GM06990 (cell line): Measurements from ENCODE around the gene TTLL10.
"Not testable (repeated sequence)": the region's sequence is repeated elsewhere in the genome, so short reads cannot be mapped to it uniquely, and the experiment has no call there.

Experiments used
- DNase-seq: peaks from one replicate; pipeline ENCODE4 v3.0.0-alpha.2; 2011; ENCODE audit not compliant: insufficient read length; ENCODE audit errors: extremely low read depth
- H3K27me3 ChIP-seq: replicated peaks from 2 replicates; pipeline ENCODE4 v1.6.0; 2011; ENCODE audit warnings: low read length; ENCODE audit not compliant: control insufficient read depth, insufficient read depth
- H3K36me3 ChIP-seq: 2 replicates; pipeline ENCODE4 v1.5.1; 2011; ENCODE audit warnings: low read length; ENCODE audit not compliant: control insufficient read depth, insufficient read depth
- H3K4me3 ChIP-seq: replicated peaks from 2 replicates; pipeline ENCODE4 v1.5.1; 2011; ENCODE audit warnings: low read depth, mild to moderate bottlenecking, control low read depth, low read length
- CTCF ChIP-seq: IDR thresholded peaks from 2 replicates; pipeline ENCODE4 v1.5.1; 2011; ENCODE audit warnings: low read length, control low read depth, mild to moderate bottlenecking, inconsistent platforms; ENCODE audit not compliant: insufficient read depth, poor library complexity, severe bottlenecking

TTLL10 gene

GRCh38 chr1:1171546-1172340, 1.9 kb upstream of the TTLL10 start:
- DNase-seq, result peak; percentile 63
- no peak for TF ChIP-seq CTCF
- H3K4me3 ChIP-seq, result peak overlapping the region; percentile 22

DNA sequence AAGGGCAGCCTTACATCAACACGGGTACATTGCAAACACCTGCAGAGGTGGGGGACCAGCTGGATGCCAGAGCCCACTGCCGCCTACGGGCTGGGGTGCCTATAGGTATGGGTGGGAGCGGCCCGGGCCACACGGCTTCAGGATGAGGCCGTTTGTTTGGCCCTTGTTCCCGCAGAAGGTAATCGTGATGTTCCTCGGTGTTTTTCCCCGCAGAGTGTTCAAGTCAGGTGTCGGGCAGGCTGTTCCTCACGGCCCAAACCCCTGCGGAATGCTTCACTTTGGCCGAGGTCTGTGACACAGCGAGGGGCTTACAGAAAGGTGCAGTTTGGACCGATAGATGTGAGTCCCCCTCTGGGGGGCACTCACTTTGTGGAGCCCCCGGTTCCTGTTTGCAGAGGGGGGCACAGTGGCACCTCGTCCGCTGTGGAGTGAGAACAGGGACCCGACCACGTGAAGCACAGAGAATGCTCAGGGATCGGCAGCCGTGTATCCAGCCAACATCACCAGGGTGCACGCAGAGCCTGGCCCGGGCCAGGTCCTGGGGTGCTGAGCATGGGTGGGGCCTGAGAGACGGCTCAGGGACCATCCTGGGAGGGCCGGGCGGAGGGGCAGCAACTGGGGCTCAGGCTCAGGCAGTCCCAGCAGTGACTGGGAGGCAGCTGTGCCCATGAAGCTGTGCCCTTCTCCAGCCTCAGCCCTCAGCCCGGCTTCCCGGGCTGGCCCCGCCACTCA, 453 bp upstream of the TTLL10 start:
- Histone ChIP-seq H3K27me3 (no peaks in the 10 kb centered on the region; the same call in 1 of the 2 replicates), H3K4me3 (no peak overlapping the region), H3K36me3 (no peaks in the 10 kb centered on the region)
- TF ChIP-seq CTCF, result no peak
- DNase-seq, result peak; percentile 9

More at GRCh38 chr1:1171546-1172340, 1.9 kb upstream of the TTLL10 start:
- no peaks in the 10 kb centered on the region for H3K36me3 ChIP-seq
- H3K27me3 ChIP-seq, result no peaks in the 10 kb centered on the region; the same call in 1 of the 2 replicates

DNA sequence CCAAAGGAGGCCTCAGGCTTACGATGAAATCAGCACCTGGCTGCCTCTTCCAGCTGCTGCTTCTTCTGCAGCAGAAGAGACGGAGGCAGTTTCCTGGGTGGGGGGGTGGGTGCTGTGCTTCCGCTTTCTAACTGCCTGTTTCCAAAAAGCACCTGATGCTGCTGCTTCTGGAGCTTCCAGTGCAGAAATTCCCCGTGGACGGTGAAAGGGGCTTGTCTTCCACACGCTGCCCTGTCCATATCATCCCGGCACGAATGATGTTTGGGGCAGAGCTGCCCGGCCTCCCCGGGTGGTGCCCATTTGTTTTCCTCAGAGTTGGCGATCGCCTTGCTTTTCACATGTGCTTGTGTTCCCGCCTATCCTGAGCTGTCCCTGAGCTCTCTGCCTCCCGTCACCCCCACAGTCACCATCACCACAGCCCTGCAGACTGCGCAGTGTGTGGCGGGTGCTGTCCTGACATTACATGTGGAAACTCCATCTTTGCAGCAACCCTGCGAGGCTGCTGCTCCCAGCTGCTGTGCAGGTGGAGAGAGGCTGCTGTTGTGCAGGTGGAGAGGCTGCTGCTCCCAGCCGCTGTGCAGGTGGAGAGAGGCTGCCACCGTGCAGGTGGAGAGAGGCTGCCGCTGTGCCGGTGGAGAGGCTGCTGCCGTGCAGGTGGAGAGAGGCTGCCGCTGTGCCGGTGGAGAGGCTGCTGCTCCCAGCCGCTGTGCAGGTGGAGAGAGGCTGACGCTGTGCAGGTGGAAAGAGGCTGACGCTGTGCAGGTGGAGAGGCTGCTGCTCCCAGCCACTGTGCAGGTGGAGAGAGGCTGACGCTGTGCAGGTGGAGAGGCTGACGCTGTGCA, 1.8 kb downstream of the TTLL10 start:
- no peak overlapping the region for H3K4me3 ChIP-seq
- no peak for TF ChIP-seq CTCF
- H3K36me3 ChIP-seq, result no peaks in the 10 kb centered on the region
- H3K27me3 ChIP-seq, result no peaks in the 10 kb centered on the region; the same call in none of the 2 replicates
- DNase-seq, result peak; percentile 14

- not testable (repeated sequence) for H3K36me3 ChIP-seq, H3K27me3 ChIP-seq, H3K4me3 ChIP-seq, DNase-seq
Measured at GRCh38 chr1:1176063-1176761, 2.5 kb downstream of the TTLL10 start.

DNA sequence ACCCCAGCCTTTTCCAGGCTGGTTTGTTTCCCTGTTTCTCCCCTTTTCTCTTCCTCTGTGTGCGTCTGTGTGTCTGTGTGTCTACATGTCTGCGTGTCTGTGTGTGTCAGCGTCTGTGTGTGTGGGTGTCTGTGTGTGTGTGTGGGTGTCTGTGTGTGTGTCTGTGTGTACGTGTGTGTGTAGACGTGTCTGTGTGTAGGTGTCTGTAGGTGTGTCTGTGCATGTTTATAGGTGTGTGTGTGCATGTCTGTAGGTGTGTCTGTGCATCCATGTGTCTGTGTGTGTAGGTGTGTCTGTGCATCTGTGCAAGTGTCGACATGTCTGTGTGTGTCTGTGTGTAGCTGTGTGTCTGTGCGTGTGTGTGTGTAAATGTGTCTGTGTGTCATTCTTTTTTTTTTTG, 3.3 kb downstream of the TTLL10 start:
- no peak for DNase-seq
- Histone ChIP-seq H3K4me3 (no peak overlapping the region), H3K36me3 (no peaks in the 10 kb centered on the region), H3K27me3 (no peaks in the 10 kb centered on the region; the same call in none of the 2 replicates)
- no peak for TF ChIP-seq CTCF
